Kidney (tissue), 14 donors: ENCODE data around the gene ISYNA1. TPM values are rescaled to one million over a fixed set of nuclear protein-coding genes. Genes with fewer than 3 reads are reported as not detected.
"Not testable (repeated sequence)": the region's sequence is repeated elsewhere in the genome, so short reads cannot be mapped to it uniquely, and the experiment has no call there.

Source experiments
- DNase-seq, 5 donors: peaks; one replicate each; pipeline ENCODE4 v3.0.0-alpha.2; 2013 to 2020
- FAIRE-seq: peaks from 2 replicates; lab custom pipeline; 2012; peaks lifted over from hg19 to GRCh38; lab: Jason Lieb, UNC
- H3K27ac ChIP-seq, 2 donors: one replicate each; pipeline ENCODE4 v1.7.0; 2013; ENCODE audit warnings: low read depth in 2 of 2, low read length in 2 of 2, inconsistent platforms in 1 of 2
- H3K27me3 ChIP-seq: one replicate; pipeline ENCODE4 v1.7.1; 2013; ENCODE audit warnings: low read length, inconsistent platforms; ENCODE audit not compliant: control insufficient read depth, insufficient read depth
- H3K36me3 ChIP-seq, 3 donors: one replicate each; pipeline versions ENCODE4 v1.7.0 to v1.7.1; 2013; ENCODE audit warnings: low read length in 3 of 3, control low read depth in 1 of 3, inconsistent platforms in 1 of 3; ENCODE audit not compliant: insufficient read depth in 3 of 3, control insufficient read depth in 2 of 3
- H3K4me1 ChIP-seq, 3 donors: one replicate each; pipeline versions ENCODE4 v1.7.0 to v1.7.1; 2013; ENCODE audit warnings: low read length in 3 of 3, inconsistent platforms in 1 of 3, low read depth in 1 of 3; ENCODE audit not compliant: control insufficient read depth in 2 of 3, insufficient read depth in 2 of 3
- H3K4me3 ChIP-seq, 3 donors: one replicate each; pipeline versions ENCODE4 v1.7.0 to v1.8.1; 2013; ENCODE audit warnings: low read length in 3 of 3, control low read depth in 1 of 3, inconsistent platforms in 1 of 3
- H3K9ac ChIP-seq, 3 donors: one replicate each; pipeline versions ENCODE4 v1.7.0 to v1.7.1; 2013; ENCODE audit warnings: low read length in 3 of 3, control low read depth in 1 of 3, inconsistent platforms in 1 of 3
- H3K9me3 ChIP-seq, 3 donors: one replicate each; pipeline versions ENCODE4 v1.7.0 to v1.7.1; 2013; ENCODE audit warnings: low read length in 3 of 3, control low read depth in 1 of 3, inconsistent platforms in 1 of 3; ENCODE audit not compliant: control insufficient read depth in 2 of 3, insufficient read depth in 1 of 3
- intact Hi-C: fragments of 100-400 bp; cut with DNase I; formaldehyde crosslinking; loops from one replicate; pipeline ENCODE4 v1.11.1; 2022
- polyA plus RNA-seq: library from polyadenylated mRNA; stranded (reverse); fragments of 350-450 nt; fragmentation: Illumina TruSeq; extraction: RNeasy Lipid Tissue Mini Kit (QIAGEN cat#74804); gene quantifications from one replicate; pipeline ENCODE4 v1.2.3, GENCODE V29; 2014; ENCODE audit warnings: low read depth, low replicate concordance; ENCODE audit not compliant: insufficient read depth
- total RNA-seq: library from RNA; stranded (reverse); fragmentation: NEBNext Ultra II Directional; extraction: Animal tissue kit (Norgen Biotek cat#: 25700); gene quantifications from one replicate; pipeline ENCODE4 v1.2.1, GENCODE V29; 2021
- TF ChIP-seq, protein P1 (sequence below): IDR thresholded peaks from 3 replicates; pipeline ENCODE4 v1.5.1; 2012; ENCODE audit warnings: mild to moderate bottlenecking, moderate library complexity, borderline replicate concordance; ENCODE audit not compliant: insufficient read depth; ENCODE audit errors: extremely low read depth
- donor health status: control.
- donor health status: control.
- donor health status: control.
- donor health status: control.
- donor health status: control.
- donor health status: DM: yes; HTN: yes; CAD: no.
- donor health status: Normal renal cell carcinoma (clear cell type).

ISYNA1 gene
- total and polyA plus RNA-seq, 2 donors from 2014 or later: 68.6 to 101 TPM

DNA sequence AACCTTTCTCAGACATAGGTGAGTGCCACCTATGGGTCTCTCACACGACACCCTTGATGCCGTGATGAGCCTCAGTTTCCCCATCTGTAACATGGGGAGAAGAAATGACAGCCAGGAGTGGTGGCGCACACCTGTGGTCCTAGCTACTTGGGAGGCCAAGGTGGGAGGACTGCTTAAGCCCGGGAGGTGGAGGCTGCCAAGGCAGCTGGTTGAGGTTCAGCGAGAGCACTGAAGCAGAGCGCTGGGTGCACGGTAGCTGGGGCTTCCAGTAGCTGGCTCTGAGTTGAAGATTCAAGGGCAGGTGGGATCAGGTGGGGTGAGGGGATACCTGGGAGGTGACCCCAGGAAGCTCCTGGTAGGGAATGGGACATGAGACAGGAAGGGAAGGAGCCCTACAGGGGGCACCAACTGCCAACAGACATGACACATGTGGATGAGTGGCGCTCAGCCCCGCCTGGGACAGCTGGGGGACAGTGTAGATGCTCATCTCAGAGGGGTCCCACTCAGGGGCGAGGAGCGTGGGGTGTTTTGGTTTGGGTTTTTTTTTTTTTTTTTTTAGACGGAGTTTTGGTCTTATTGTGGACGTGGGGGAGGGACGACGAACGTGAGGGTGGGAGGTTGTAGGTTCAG, 25.2 kb downstream of the ISYNA1 start:
- FAIRE-seq (no peak), DNase-seq (peak in 2 of 5 donors; percentile 60 to 74)
- peaks cover 0 to 23% (median 3%) of the 10 kb centered on the region in 3 donors for H3K4me1 ChIP-seq
- no peak overlapping the region for H3K27ac ChIP-seq
- H3K36me3 ChIP-seq: no peaks in the 10 kb centered on the region
- no peaks in the 10 kb centered on the region for H3K27me3 ChIP-seq
- intact Hi-C loops: no loop called here
- H3K4me3 ChIP-seq: no peak overlapping the region
- TF ChIP-seq, protein P1, sequence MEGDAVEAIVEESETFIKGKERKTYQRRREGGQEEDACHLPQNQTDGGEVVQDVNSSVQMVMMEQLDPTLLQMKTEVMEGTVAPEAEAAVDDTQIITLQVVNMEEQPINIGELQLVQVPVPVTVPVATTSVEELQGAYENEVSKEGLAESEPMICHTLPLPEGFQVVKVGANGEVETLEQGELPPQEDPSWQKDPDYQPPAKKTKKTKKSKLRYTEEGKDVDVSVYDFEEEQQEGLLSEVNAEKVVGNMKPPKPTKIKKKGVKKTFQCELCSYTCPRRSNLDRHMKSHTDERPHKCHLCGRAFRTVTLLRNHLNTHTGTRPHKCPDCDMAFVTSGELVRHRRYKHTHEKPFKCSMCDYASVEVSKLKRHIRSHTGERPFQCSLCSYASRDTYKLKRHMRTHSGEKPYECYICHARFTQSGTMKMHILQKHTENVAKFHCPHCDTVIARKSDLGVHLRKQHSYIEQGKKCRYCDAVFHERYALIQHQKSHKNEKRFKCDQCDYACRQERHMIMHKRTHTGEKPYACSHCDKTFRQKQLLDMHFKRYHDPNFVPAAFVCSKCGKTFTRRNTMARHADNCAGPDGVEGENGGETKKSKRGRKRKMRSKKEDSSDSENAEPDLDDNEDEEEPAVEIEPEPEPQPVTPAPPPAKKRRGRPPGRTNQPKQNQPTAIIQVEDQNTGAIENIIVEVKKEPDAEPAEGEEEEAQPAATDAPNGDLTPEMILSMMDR: no peak
- no peak overlapping the region for H3K9ac ChIP-seq
- H3K9me3 ChIP-seq: no peaks in the 10 kb centered on the region

- peak overlapping the region; percentile 45 to 85 for H3K27ac ChIP-seq
- no peak for FAIRE-seq
- intact Hi-C loops: loop anchor here (10.0 kb wide), 2 partner anchors 63 to 133 kb away; partner anchors contain the start of genes IQCN and PGPEP1
Observed at GRCh38 chr19:18408053-18408476, 29.9 kb downstream of the ISYNA1 start.

GRCh38 chr19:18406749-18407148, 31.2 kb downstream of the ISYNA1 start:
- DNase-seq: no peak
- no peak for FAIRE-seq

More at GRCh38 chr19:18408053-18408476, 29.9 kb downstream of the ISYNA1 start:
- no peak overlapping the region for H3K4me3 ChIP-seq
- H3K9me3 ChIP-seq: no peaks in the 10 kb centered on the region
- H3K9ac ChIP-seq: peak overlapping the region in 1 of 3 donors; percentile 32
- no peaks in the 10 kb centered on the region for H3K36me3 ChIP-seq
- peaks cover 0 to 3% (median 0%) of the 10 kb centered on the region in 3 donors for H3K4me1 ChIP-seq
- TF ChIP-seq, protein P1: no peak
- H3K27me3 ChIP-seq: no peaks in the 10 kb centered on the region
- peak in 4 of 5 donors; percentile 60 to 85 (median 64) for DNase-seq

DNA sequence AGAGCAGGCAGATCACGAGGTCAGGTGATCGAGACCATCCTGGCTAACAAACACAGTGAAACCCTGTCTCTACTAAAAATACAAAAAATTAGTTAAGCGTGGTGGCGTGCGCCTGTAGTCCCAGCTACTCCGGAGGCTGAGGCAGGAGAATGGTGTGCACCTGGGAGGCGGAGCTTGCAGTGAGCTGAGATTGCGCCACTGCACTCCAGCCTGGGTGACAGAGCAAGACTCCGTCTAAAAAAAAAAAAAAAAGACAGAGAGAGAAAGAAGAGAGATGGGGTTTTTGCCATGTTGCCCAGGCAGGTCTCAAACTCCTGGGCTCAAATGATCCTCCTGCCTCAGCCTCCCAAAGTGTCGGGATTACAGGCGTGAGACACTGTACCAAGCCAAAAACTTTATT, 32.2 kb downstream of the ISYNA1 start:
- H3K27ac ChIP-seq, DNase-seq, H3K9me3 ChIP-seq, H3K36me3 ChIP-seq, H3K27me3 ChIP-seq, H3K9ac ChIP-seq, H3K4me3 ChIP-seq, FAIRE-seq: not testable (repeated sequence)
- intact Hi-C loops: loop anchor here (10.0 kb wide), 2 partner anchors 61 to 131 kb away; partner anchors contain the start of genes IQCN and PGPEP1
- peaks cover 0 to 11% (median 0%) of the 10 kb centered on the region in 3 donors for H3K4me1 ChIP-seq

More at GRCh38 chr19:18406749-18407148, 31.2 kb downstream of the ISYNA1 start:
- intact Hi-C loops: loop anchor here (10.0 kb wide), 2 partner anchors 62 to 132 kb away; partner anchors contain the start of genes IQCN and PGPEP1
- Histone ChIP-seq H3K9me3 (no peaks in the 10 kb centered on the region), H3K4me1 (peaks cover 0 to 9% (median 0%) of the 10 kb centered on the region in 3 donors), H3K4me3 (no peak overlapping the region), H3K27me3 (no peaks in the 10 kb centered on the region), H3K27ac (no peak overlapping the region), H3K9ac (no peak overlapping the region), H3K36me3 (no peaks in the 10 kb centered on the region)
- TF ChIP-seq, protein P1: no peak

- H3K27me3 ChIP-seq, H3K36me3 ChIP-seq, DNase-seq, FAIRE-seq, H3K9me3 ChIP-seq: not testable (repeated sequence)
- H3K9ac ChIP-seq: peak overlapping the region in 1 of 3 donors; percentile 26
- intact Hi-C loops: loop anchor here (10.0 kb wide), 2 partner anchors 58 to 128 kb away; partner anchors contain the start of genes IQCN and PGPEP1
- peak overlapping the region in 1 of 3 donors; percentile 44 for H3K4me3 ChIP-seq
- peaks cover 0 to 13% (median 0%) of the 10 kb centered on the region in 3 donors for H3K4me1 ChIP-seq
- peak overlapping the region; percentile 74 to 83 for H3K27ac ChIP-seq
Observed at GRCh38 chr19:18402455-18403248, 35.3 kb downstream of the ISYNA1 start.
